HL-60 (cell line): ENCODE results near the gene SIL1.
A peak's percentile ranks its signal among the peaks of the same experiment; 100 is the strongest.

ENCODE experiments used
- DNase-seq, 2 experiments: peaks; one replicate each; pipeline ENCODE4 v3.0.0-alpha.2; 2010 to 2020; ENCODE audit warnings: low read depth in 1 of 2, low spot score in 1 of 2
- H3K27ac ChIP-seq: fragments of 250-450 bp; sonication (Bioruptor Pico); replicated peaks from 2 replicates; pipeline ENCODE4 v1.5.1; 2020; ENCODE audit warnings: mild to moderate bottlenecking, moderate library complexity
- H3K27me3 ChIP-seq: fragments of 250-450 bp; sonication (Bioruptor Pico); 2 replicates; pipeline ENCODE4 v1.5.1; 2021; ENCODE audit warnings: mild to moderate bottlenecking, moderate library complexity; ENCODE audit not compliant: insufficient read depth, poor library complexity, severe bottlenecking
- H3K4me3 ChIP-seq: replicated peaks from 2 replicates; pipeline ENCODE4 v1.5.1; 2011; ENCODE audit warnings: mild to moderate bottlenecking, control low read depth, low read length; ENCODE audit not compliant: insufficient read depth
- GABPA ChIP-seq: IDR thresholded peaks from 2 replicates; pipeline ENCODE4 v1.6.1; 2012; ENCODE audit warnings: low read depth
- POLR2AphosphoS5 ChIP-seq: IDR thresholded peaks from 2 replicates; pipeline ENCODE4 v1.6.1; 2012; ENCODE audit warnings: low read depth
- SPI1 ChIP-seq: IDR thresholded peaks from 2 replicates; pipeline ENCODE4 v1.6.1; 2012; ENCODE audit warnings: low read depth, mild to moderate bottlenecking, borderline replicate concordance
- TF ChIP-seq, protein P1 (sequence below): IDR thresholded peaks from one replicate; pipeline ENCODE4 v1.5.1; 2011; ENCODE audit warnings: low read length, control low read depth, inconsistent platforms; ENCODE audit not compliant: insufficient read depth
- TF ChIP-seq, protein P2 (sequence below): IDR thresholded peaks from 2 replicates; pipeline ENCODE4 v1.6.1; 2012; ENCODE audit warnings: low read depth; ENCODE audit not compliant: insufficient replicate concordance

Gene SIL1

DNA sequence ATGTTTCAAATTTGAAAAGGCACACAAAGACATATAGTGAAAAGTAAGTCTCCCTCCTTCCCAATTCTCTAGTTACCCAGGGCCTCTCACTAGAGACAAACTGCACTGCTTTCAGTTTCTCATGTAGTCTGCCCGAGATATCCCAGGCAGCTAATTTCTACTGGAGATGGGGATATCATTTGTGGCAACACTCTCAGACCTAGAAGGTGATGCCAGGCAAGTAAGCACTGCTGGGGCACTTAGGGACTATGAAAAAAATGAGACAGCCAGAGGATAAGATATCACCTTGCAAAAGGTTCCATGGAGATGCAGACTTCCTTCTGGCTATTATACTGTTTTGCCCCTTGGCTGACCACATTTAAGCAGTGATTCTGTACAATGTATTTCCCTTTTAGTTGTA lies 12.6 kb downstream of the SIL1 start:
- Histone ChIP-seq H3K4me3 (no peak overlapping the region), H3K27me3 (no peaks in the 10 kb centered on the region), H3K27ac (no peak overlapping the region)
- TF ChIP-seq POLR2AphosphoS5 (no peak), SPI1 (no peak), GABPA (no peak)
- TF ChIP-seq, protein P1, sequence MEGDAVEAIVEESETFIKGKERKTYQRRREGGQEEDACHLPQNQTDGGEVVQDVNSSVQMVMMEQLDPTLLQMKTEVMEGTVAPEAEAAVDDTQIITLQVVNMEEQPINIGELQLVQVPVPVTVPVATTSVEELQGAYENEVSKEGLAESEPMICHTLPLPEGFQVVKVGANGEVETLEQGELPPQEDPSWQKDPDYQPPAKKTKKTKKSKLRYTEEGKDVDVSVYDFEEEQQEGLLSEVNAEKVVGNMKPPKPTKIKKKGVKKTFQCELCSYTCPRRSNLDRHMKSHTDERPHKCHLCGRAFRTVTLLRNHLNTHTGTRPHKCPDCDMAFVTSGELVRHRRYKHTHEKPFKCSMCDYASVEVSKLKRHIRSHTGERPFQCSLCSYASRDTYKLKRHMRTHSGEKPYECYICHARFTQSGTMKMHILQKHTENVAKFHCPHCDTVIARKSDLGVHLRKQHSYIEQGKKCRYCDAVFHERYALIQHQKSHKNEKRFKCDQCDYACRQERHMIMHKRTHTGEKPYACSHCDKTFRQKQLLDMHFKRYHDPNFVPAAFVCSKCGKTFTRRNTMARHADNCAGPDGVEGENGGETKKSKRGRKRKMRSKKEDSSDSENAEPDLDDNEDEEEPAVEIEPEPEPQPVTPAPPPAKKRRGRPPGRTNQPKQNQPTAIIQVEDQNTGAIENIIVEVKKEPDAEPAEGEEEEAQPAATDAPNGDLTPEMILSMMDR: no peak
- TF ChIP-seq, protein P2, sequence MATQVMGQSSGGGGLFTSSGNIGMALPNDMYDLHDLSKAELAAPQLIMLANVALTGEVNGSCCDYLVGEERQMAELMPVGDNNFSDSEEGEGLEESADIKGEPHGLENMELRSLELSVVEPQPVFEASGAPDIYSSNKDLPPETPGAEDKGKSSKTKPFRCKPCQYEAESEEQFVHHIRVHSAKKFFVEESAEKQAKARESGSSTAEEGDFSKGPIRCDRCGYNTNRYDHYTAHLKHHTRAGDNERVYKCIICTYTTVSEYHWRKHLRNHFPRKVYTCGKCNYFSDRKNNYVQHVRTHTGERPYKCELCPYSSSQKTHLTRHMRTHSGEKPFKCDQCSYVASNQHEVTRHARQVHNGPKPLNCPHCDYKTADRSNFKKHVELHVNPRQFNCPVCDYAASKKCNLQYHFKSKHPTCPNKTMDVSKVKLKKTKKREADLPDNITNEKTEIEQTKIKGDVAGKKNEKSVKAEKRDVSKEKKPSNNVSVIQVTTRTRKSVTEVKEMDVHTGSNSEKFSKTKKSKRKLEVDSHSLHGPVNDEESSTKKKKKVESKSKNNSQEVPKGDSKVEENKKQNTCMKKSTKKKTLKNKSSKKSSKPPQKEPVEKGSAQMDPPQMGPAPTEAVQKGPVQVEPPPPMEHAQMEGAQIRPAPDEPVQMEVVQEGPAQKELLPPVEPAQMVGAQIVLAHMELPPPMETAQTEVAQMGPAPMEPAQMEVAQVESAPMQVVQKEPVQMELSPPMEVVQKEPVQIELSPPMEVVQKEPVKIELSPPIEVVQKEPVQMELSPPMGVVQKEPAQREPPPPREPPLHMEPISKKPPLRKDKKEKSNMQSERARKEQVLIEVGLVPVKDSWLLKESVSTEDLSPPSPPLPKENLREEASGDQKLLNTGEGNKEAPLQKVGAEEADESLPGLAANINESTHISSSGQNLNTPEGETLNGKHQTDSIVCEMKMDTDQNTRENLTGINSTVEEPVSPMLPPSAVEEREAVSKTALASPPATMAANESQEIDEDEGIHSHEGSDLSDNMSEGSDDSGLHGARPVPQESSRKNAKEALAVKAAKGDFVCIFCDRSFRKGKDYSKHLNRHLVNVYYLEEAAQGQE: no peak
- DNase-seq: no peak

DNA sequence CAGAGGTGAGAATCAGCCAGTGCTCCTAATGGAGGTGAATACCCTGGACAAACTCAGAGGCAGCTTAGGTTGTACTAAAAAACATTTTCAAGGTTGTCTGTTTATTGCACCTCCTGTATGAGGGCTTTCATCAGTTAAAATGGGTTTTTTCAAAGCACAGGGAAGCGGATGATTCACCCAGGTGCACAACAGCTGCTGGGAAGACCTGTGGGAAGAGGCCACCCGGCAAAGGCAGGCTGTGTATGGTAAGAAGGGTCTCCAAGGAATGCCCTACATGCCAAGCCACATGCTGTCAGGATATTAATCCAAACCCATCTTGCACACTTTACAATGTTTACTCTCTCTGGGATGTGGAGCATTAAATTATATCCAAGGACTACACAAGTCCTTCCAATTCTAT lies 14.7 kb downstream of the SIL1 start:
- H3K27ac ChIP-seq: no peak overlapping the region

DNA sequence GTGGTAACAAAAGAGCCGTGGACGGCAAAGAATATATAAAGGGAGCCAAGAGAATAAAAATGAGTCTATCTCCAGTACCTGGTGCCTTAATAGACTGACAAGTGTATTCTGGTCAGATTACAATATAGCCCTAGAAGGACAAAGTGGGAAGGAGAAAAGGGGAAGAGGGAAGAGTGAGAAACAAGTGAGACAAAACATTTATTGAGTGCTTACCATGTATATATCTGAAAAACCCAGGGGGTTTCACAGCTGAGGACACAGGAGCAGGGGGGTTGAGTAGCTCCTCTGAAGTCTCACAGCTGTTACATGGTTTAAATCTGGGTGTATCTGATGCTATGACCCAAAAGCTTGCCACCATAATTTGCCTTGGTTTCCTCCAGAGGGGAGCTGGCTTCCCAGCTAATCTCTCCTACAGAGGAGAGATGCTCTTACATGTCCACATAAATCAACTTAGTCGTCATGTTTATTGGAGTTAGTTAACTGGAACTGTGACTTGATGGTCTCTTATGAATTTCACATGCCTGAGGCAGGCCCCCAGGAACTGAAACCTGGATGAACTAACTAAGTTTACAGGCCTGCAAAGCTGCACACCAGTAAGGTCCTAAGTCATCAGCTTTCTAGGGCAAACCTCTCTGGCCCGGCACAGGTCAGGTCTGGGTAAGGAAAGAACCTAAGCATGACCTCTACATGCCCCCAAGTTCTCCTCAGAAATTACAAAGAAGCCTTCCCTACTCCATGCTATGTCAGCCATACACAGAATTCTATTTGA lies 15.5 kb downstream of the SIL1 start:
- Histone ChIP-seq H3K4me3 (no peak overlapping the region), H3K27me3 (no peaks in the 10 kb centered on the region), H3K27ac (no peak overlapping the region)
- TF ChIP-seq, protein P1: no peak
- no peak for TF ChIP-seq POLR2AphosphoS5
- no peak for TF ChIP-seq GABPA
- TF ChIP-seq SPI1: peak; percentile 38; the same call in 1 of the 2 replicates
- TF ChIP-seq, protein P2: no peak
- DNase-seq: no peak

More for the DNA sequence above, 14.7 kb downstream of the SIL1 start:
- DNase-seq: no peak
- Histone ChIP-seq H3K27me3 (no peaks in the 10 kb centered on the region), H3K4me3 (no peak overlapping the region)
- TF ChIP-seq, protein P1: no peak
- TF ChIP-seq SPI1 (no peak), POLR2AphosphoS5 (no peak), GABPA (no peak)
- TF ChIP-seq, protein P2: no peak
